ENCODE data around the gene SLIT3. TPM values are rescaled to one million over a fixed set of nuclear protein-coding genes. Genes with fewer than 3 reads are reported as not detected.

The SLIT3 gene
- total RNA-seq, 4 donors from 2014 or later: 28.4 to 77.2 (median 63.8) TPM

DNA sequence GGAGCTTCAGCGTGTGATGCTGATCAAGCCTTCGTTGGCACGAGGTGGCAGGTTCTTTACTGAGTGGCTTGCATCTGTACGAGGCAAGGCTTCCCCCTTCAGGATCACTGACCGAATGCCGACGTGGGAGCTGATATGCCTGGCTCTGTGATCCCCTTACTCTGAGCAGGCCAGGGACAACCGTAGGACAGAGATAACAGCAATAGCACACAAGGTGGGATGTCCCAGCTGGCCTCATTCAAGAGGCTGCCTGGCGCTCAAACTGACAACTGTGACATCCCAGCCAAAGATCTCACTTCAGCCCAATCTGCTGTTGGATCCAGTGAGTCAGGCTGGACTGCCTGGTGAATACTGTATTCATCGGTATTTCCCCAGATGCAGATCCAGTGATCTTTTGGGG lies 522.4 kb downstream of the SLIT3 start:
- Histone ChIP-seq H3K9me3 (no peaks in the 10 kb centered on the region), H3K4me1 (peaks cover 0 to 7% of the 10 kb centered on the region in 2 donors), H3K27me3 (no peaks in the 10 kb centered on the region), H3K36me3 (no peaks in the 10 kb centered on the region), H3K4me3 (replicated peaks in 1 of 3) (no peak overlapping the region), H3K27ac (no peak overlapping the region)
- no peak for TF ChIP-seq POLR2A (IDR thresholded peaks at IDR 0.05)
- TF ChIP-seq, protein P1, sequence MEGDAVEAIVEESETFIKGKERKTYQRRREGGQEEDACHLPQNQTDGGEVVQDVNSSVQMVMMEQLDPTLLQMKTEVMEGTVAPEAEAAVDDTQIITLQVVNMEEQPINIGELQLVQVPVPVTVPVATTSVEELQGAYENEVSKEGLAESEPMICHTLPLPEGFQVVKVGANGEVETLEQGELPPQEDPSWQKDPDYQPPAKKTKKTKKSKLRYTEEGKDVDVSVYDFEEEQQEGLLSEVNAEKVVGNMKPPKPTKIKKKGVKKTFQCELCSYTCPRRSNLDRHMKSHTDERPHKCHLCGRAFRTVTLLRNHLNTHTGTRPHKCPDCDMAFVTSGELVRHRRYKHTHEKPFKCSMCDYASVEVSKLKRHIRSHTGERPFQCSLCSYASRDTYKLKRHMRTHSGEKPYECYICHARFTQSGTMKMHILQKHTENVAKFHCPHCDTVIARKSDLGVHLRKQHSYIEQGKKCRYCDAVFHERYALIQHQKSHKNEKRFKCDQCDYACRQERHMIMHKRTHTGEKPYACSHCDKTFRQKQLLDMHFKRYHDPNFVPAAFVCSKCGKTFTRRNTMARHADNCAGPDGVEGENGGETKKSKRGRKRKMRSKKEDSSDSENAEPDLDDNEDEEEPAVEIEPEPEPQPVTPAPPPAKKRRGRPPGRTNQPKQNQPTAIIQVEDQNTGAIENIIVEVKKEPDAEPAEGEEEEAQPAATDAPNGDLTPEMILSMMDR (IDR thresholded peaks at IDR 0.05): no peak
- intact Hi-C loops (cut with DNase I): no loop called here
- WGBS, 2 donors: 87 to 92% methylated on average over 10 of the region's 10 CpGs
- no peak for DNase-seq

DNA sequence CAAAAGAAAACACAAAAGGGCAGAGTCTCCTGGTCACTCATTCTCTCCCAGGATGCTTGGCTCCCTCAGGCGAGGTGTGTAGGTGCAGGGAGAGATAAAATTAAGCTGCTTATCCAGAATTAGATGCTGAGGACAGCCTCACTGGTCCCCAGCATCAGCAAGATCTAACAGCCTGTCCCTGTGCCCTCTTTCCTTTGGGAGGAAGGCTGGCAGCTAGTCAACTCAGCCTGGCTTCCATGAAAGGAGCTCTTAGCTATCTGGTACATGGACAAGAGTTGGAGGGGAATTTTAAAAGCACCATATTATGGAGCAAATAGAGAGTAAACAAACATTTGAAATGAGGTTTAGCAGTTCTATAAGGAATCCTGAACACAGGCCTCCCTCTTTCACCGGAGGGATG lies 523.3 kb downstream of the SLIT3 start:
- no peak for DNase-seq
- 88 to 93% methylated on average over 2 of the region's 2 CpGs for WGBS, 2 donors
- Histone ChIP-seq H3K4me3 (replicated peaks in 1 of 3) (no peak overlapping the region), H3K27ac (no peak overlapping the region), H3K9me3 (no peaks in the 10 kb centered on the region), H3K36me3 (peaks cover 0 to 6% of the 10 kb centered on the region in 2 donors), H3K27me3 (no peaks in the 10 kb centered on the region), H3K4me1 (peaks cover 0 to 7% of the 10 kb centered on the region in 2 donors)
- intact Hi-C loops (cut with DNase I): no loop called here
- TF ChIP-seq, protein P1 (IDR thresholded peaks at IDR 0.05): no peak
- no peak for TF ChIP-seq POLR2A (IDR thresholded peaks at IDR 0.05)

DNA sequence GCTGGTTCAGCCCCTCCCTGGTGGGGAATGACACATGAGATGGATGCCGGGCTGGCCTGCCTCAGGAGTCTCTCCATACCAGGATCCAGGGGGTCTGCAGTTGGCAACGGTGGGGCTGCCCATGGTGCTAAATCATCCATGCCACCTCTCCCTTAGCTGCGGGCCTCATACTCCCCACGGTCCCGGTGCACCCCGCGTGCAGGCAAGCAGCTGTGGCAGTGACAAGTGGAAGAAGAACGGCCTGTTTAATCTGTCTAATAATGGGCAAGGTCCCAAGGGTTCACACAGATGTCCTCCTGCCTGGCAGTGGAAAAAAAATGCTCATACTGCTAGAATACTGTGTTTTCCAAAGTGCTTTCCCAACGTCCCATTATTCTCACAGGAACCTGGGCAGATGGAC lies 524.9 kb downstream of the SLIT3 start:
- Histone ChIP-seq H3K4me3 (replicated peaks in 1 of 3) (no peak overlapping the region), H3K27me3 (no peaks in the 10 kb centered on the region), H3K9me3 (no peaks in the 10 kb centered on the region), H3K4me1 (no peaks in the 10 kb centered on the region), H3K36me3 (peaks cover 0 to 6% of the 10 kb centered on the region in 2 donors), H3K27ac (no peak overlapping the region)
- intact Hi-C loops (cut with DNase I): no loop called here
- DNase-seq: no peak
- 71 to 78% methylated on average over 9 of the region's 9 CpGs for WGBS, 2 donors
- no peak for TF ChIP-seq POLR2A (IDR thresholded peaks at IDR 0.05)
- TF ChIP-seq, protein P1 (IDR thresholded peaks at IDR 0.05): no peak

DNA sequence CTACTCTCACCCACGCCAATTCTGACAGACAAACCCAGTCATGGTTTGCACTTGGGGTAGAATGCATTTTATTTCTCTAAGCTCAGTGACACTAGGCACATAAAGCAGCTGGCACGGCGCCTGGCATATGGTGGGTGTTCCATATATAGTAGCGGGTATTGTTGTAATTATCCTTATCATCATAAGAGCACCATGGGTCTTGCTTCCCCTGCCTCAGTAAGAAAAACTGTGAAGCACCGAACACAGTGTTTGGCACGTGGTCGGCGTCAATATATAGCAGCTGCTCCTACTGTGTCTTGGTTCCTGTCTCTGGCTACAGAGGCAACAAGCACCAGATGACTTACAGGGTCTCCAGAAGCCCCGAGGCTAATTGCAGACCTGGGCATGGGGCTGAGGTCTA lies 527.7 kb downstream of the SLIT3 start:
- 92 to 95% methylated on average over 9 of the region's 9 CpGs for WGBS, 2 donors
- H3K4me3 ChIP-seq (replicated peaks in 1 of 3): no peak overlapping the region

DNA sequence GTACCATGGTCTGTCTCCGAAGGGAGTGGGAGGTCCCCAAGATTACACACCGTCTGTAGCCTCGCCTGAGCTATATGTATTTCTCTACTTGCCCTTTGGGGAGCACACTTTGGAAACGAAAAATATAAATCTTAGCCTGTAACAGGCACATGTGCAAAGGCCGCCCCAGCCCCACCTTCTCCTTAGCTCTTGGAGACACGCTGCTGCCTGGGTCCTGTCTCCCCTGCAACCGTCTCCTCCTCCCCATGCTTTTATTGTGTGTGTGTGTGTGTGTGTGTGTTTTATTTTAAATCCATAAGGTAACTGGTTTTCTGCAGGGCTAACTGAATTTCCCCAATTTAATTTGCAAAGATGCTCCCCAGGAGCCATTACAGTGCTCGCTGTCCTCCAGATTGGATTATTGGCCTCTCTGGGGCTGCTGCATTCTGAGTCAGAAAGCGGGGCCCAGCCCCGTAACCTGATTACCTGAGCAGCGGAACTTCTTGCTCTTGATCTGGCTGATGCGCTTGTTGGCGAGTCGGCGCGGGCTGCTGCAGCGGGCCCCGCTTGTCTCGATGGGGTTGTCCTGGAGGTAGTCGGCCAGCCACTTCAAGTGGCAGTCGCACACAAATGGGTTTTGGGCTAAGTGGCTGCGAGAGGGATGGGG lies 528.5 kb downstream of the SLIT3 start:
- WGBS, 2 donors: 89 to 92% methylated on average over 13 to 20 of the region's 22 CpGs
- DNase-seq: no peak
- Histone ChIP-seq H3K9me3 (no peaks in the 10 kb centered on the region), H3K4me1 (no peaks in the 10 kb centered on the region), H3K36me3 (peaks cover 0 to 6% of the 10 kb centered on the region in 2 donors), H3K27me3 (no peaks in the 10 kb centered on the region), H3K27ac (no peak overlapping the region), H3K4me3 (replicated peaks in 1 of 3) (no peak overlapping the region)
- TF ChIP-seq, protein P1 (IDR thresholded peaks at IDR 0.05): no peak
- TF ChIP-seq POLR2A (IDR thresholded peaks at IDR 0.05): no peak
- intact Hi-C loops (cut with DNase I): no loop called here

More for the DNA sequence above, 527.7 kb downstream of the SLIT3 start:
- no peaks in the 10 kb centered on the region for H3K27me3 ChIP-seq
- intact Hi-C loops (cut with DNase I): no loop called here
- H3K36me3 ChIP-seq: peaks cover 0 to 6% of the 10 kb centered on the region in 2 donors
- no peaks in the 10 kb centered on the region for H3K9me3 ChIP-seq
- no peaks in the 10 kb centered on the region for H3K4me1 ChIP-seq
- no peak for DNase-seq
- no peak overlapping the region for H3K27ac ChIP-seq
- no peak for TF ChIP-seq POLR2A (IDR thresholded peaks at IDR 0.05)
- TF ChIP-seq, protein P1 (IDR thresholded peaks at IDR 0.05): no peak
